Suprapubic skin (tissue), 3 donors: Measurements from ENCODE around the gene TBC1D5.

Experiments
- CTCF ChIP-seq, 2 donors: fragments of 200-600 bp in 1 of 2; fragments of 450-650 bp in 1 of 2; sonication (generic) in 1 of 2; IDR thresholded peaks; one replicate each; pipeline ENCODE4 v1.5.1; 2016 to 2019; ENCODE audit warnings: antibody characterized with exemption in 2 of 2, mild to moderate bottlenecking in 1 of 2, moderate library complexity in 1 of 2
- POLR2A ChIP-seq, 2 donors: fragments of 450-650 bp; IDR thresholded peaks; one replicate each; pipeline ENCODE4 v1.6.1; 2017; ENCODE audit warnings: antibody characterized with exemption in 2 of 2, mild to moderate bottlenecking in 2 of 2, moderate library complexity in 2 of 2

DNA sequence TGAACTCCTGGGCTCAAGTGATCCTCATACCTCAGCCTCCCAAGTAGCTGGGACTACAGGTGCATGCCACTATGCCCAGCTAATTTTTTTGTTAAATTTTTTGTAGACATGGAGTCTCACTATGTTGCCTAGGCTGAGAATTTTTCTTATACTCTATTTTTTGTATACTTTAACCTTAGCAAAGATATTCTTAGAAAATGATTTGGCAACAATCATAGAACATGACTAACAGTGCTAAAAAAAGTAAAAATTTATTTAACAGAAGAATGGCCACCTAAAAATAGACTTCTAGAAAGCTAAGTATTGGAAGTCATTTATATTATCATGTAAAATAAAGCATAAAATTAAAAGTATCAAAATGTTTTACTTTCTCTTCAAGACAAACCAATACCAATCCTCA is 535.4 kb downstream of the TBC1D5 start:
- TF ChIP-seq CTCF (IDR thresholded peaks at IDR 0.05) (no peak), POLR2A (IDR thresholded peaks at IDR 0.05) (no peak)
